Femur (tissue), 1 donor: ENCODE measurements around the gene SHISA8.
A peak's percentile ranks its signal among the peaks of the same experiment; 100 is the strongest.

Source experiments
- DNase-seq: peaks from one replicate; pipeline ENCODE4 v3.0.0-alpha.2; 2017

Gene SHISA8

GRCh38 chr22:41933411-41934177 lies 18.7 kb upstream of the SHISA8 start:
- DNase-seq, result no peak

- DNase-seq, result no peak
Observed at GRCh38 chr22:41932353-41932752, 17.5 kb upstream of the SHISA8 start.

- no peak for DNase-seq
Observed at GRCh38 chr22:41931701-41932269, 16.9 kb upstream of the SHISA8 start.

GRCh38 chr22:41929418-41929810 lies 14.5 kb upstream of the SHISA8 start:
- no peak for DNase-seq

- no peak for DNase-seq
Observed at GRCh38 chr22:41928593-41929417, 13.9 kb upstream of the SHISA8 start.

- DNase-seq, result no peak
Observed at GRCh38 chr22:41927813-41928212, 12.9 kb upstream of the SHISA8 start.

- peak; percentile 65 for DNase-seq
Observed at GRCh38 chr22:41925783-41926460, 11.0 kb upstream of the SHISA8 start.

- DNase-seq, result no peak
Observed at GRCh38 chr22:41923595-41924276, 8.9 kb upstream of the SHISA8 start.

GRCh38 chr22:41922940-41923594 lies 8.2 kb upstream of the SHISA8 start:
- DNase-seq, result no peak

- no peak for DNase-seq
Observed at GRCh38 chr22:41922328-41922727, 7.5 kb upstream of the SHISA8 start.

GRCh38 chr22:41920271-41920976 lies 5.5 kb upstream of the SHISA8 start:
- DNase-seq, result peak; percentile 54

GRCh38 chr22:41919357-41920224 lies 4.7 kb upstream of the SHISA8 start:
- DNase-seq, result peak; percentile 70

GRCh38 chr22:41917903-41918791 lies 3.3 kb upstream of the SHISA8 start:
- DNase-seq, result peak; percentile 76

GRCh38 chr22:41917375-41917902 lies 2.6 kb upstream of the SHISA8 start:
- DNase-seq, result no peak

- DNase-seq, result no peak
Observed at GRCh38 chr22:41916745-41917358, 2.0 kb upstream of the SHISA8 start.

GRCh38 chr22:41915786-41916493 lies 1.1 kb upstream of the SHISA8 start:
- DNase-seq, result no peak

GRCh38 chr22:41914611-41915034 lies 251 bp downstream of the SHISA8 start:
- DNase-seq, result no peak
